HepG2 (cell line): ENCODE data around the gene ASPHD1. TPM values are rescaled to one million over a fixed set of nuclear protein-coding genes. Genes with fewer than 3 reads are reported as not detected.

Source experiments
- ATF1 ChIP-seq: IDR thresholded peaks from 2 replicates; pipeline ENCODE4 v1.6.1; 2016; ENCODE audit warnings: mild to moderate bottlenecking, control low read depth
- CERS6 ChIP-seq: sonication (generic); formaldehyde crosslinking; IDR thresholded peaks from 2 replicates; pipeline ENCODE4 v1.5.0; 2020; ENCODE audit warnings: missing genetic modification reagents
- CHD2 ChIP-seq: IDR thresholded peaks from 2 replicates; pipeline ENCODE4 v1.6.1; 2011; ENCODE audit warnings: low read depth, low read length, improper control_type of control experiment
- EHMT2 ChIP-seq: fragments of 200-600 bp; sonication (generic); IDR thresholded peaks from 2 replicates; pipeline ENCODE4 v1.7.0; 2017; ENCODE audit warnings: antibody characterized with exemption, low read depth, low read length, borderline replicate concordance
- ETS1 ChIP-seq: sonication (generic); formaldehyde crosslinking; IDR thresholded peaks from 2 replicates; pipeline ENCODE4 v1.4.0; 2020; ENCODE audit warnings: missing genetic modification reagents
- HES4 ChIP-seq: sonication (generic); formaldehyde crosslinking; IDR thresholded peaks from 2 replicates; pipeline ENCODE4 v1.9.0; 2021; ENCODE audit warnings: mild to moderate bottlenecking, missing genetic modification reagents, borderline replicate concordance
- HNF1B ChIP-seq: sonication (generic); formaldehyde crosslinking; IDR thresholded peaks from 2 replicates; pipeline ENCODE4 v1.5.1; 2020; ENCODE audit warnings: mild to moderate bottlenecking, moderate library complexity, missing genetic modification reagents
- KAT7 ChIP-seq: IDR thresholded peaks from 2 replicates; pipeline ENCODE4 v1.6.1; 2018; ENCODE audit warnings: borderline replicate concordance, missing compliant biosample characterization
- MAFG ChIP-seq: sonication (generic); formaldehyde crosslinking; IDR thresholded peaks from 2 replicates; pipeline ENCODE4 v1.5.1; 2020; ENCODE audit warnings: mild to moderate bottlenecking, missing genetic modification reagents
- NFYC ChIP-seq: IDR thresholded peaks from 2 replicates; pipeline ENCODE4 v1.6.1; 2016; ENCODE audit warnings: missing genetic modification reagents, missing compliant biosample characterization
- NRL ChIP-seq: sonication (generic); formaldehyde crosslinking; IDR thresholded peaks from 2 replicates; pipeline ENCODE4 v1.5.0; 2020; ENCODE audit warnings: missing genetic modification reagents, mild to moderate bottlenecking, moderate library complexity, borderline replicate concordance
- RNF219 ChIP-seq: sonication (generic); formaldehyde crosslinking; IDR thresholded peaks from 2 replicates; pipeline ENCODE4 v1.5.0; 2020; ENCODE audit warnings: mild to moderate bottlenecking, missing genetic modification reagents
- SMAD1 ChIP-seq: sonication (generic); formaldehyde crosslinking; IDR thresholded peaks from 2 replicates; pipeline ENCODE4 v1.4.0; 2020; ENCODE audit warnings: missing genetic modification reagents, low read depth, mild to moderate bottlenecking, borderline replicate concordance
- TBL1XR1 ChIP-seq: fragments of 150-350 bp; IDR thresholded peaks from 2 replicates; pipeline ENCODE4 v1.6.1; 2014; ENCODE audit warnings: borderline replicate concordance, low read length; ENCODE audit not compliant: partially characterized antibody
- TCF7 ChIP-seq: sonication (generic); IDR thresholded peaks from 2 replicates; pipeline ENCODE4 v1.6.1; 2016; ENCODE audit warnings: antibody characterized with exemption, low read depth
- TOPORS ChIP-seq: sonication (generic); formaldehyde crosslinking; IDR thresholded peaks from 2 replicates; pipeline ENCODE4 v1.8.0; 2023; ENCODE audit warnings: mild to moderate bottlenecking, missing genetic modification reagents
- ZBTB7A ChIP-seq: sonication (generic); formaldehyde crosslinking; IDR thresholded peaks from 2 replicates; pipeline ENCODE4 v1.8.0; 2022; ENCODE audit warnings: mild to moderate bottlenecking, missing genetic modification reagents
- ZBTB8A ChIP-seq: sonication (generic); formaldehyde crosslinking; IDR thresholded peaks from 2 replicates; pipeline ENCODE4 v1.4.0; 2020; ENCODE audit warnings: mild to moderate bottlenecking, low read depth, missing genetic modification reagents, borderline replicate concordance
- ZFP91 ChIP-seq: sonication (generic); formaldehyde crosslinking; IDR thresholded peaks from 2 replicates; pipeline ENCODE4 v1.9.0; 2022; ENCODE audit warnings: missing genetic modification reagents, mild to moderate bottlenecking, borderline replicate concordance
- ZNF331 ChIP-seq: sonication (generic); formaldehyde crosslinking; IDR thresholded peaks from 2 replicates; pipeline ENCODE4 v1.4.0; 2020; ENCODE audit warnings: missing genetic modification reagents
- polyA plus RNA-seq, 8 experiments: library from polyadenylated mRNA; depleted of rRNA in 3 of 8; stranded (reverse) in 7 of 8; unstranded in 1 of 8; fragments of >200 nt; fragmentation: Illumina TruSeq in 4 of 8; extraction: Trizol in 4 of 8; gene quantifications; 2 replicates each; pipeline versions ENCODE4 v1.2.1 to v1.2.3, GENCODE V29; 2011 to 2016; ENCODE audit warnings: low read depth in 4 of 8, missing spikeins in 1 of 8, mixed read lengths in 1 of 8; ENCODE audit not compliant: insufficient read depth in 1 of 8
- total RNA-seq, 5 experiments: library from RNA; depleted of rRNA; stranded (reverse); fragments of >200 nt; fragmentation: Illumina TruSeq; extraction: Trizol; gene quantifications; 2 replicates each; pipeline ENCODE4 v1.2.3, GENCODE V29; 2016; ENCODE audit warnings: low read depth in 1 of 5

The ASPHD1 gene
- total and polyA plus RNA-seq, 2 of the 13 experiments (the other 11 are each of a cell fraction or from before 2014, with no cell fraction given), result 13.1 to 19.7 TPM

- TF ChIP-seq RNF219 (CRISPR knock-in tag) (no peak), MAFG (no peak), ZBTB8A (CRISPR knock-in tag) (no peak), TBL1XR1 (peak; percentile 43), CHD2 (no peak), ZFP91 (CRISPR knock-in tag) (peak; percentile 100), NFYC (CRISPR knock-in tag) (peak; percentile 42; the same call in 1 of the 2 replicates), KAT7 (CRISPR knock-in tag) (0 out of 2 replicates have a peak, but pooled peaks have one; percentile 52), ATF1 (CRISPR knock-in tag) (peak; percentile 86), SMAD1 (CRISPR knock-in tag) (peak; percentile 80; the same call in 1 of the 2 replicates), NRL (no peak), ETS1 (CRISPR knock-in tag) (no peak), ZBTB7A (CRISPR knock-in tag) (no peak; the same call in 1 of the 2 replicates), ZNF331 (CRISPR knock-in tag) (peak; percentile 91), CERS6 (no peak), TCF7 (peak; percentile 43; the same call in 1 of the 2 replicates), HNF1B (CRISPR knock-in tag) (peak; percentile 85), HES4 (CRISPR knock-in tag) (no peak; the same call in 1 of the 2 replicates), EHMT2 (no peak; the same call in 1 of the 2 replicates), TOPORS (CRISPR knock-in tag) (peak; percentile 93)
Observed at GRCh38 chr16:29862884-29863668, 37.2 kb upstream of the ASPHD1 start, which contains the start of gene CDIPT (continued).
